Fibroblast of pulmonary artery (primary cell): ENCODE results near the gene ALK.

Experiments used
- DNase-seq: peaks from one replicate; pipeline ENCODE4 v3.0.0-alpha.2; 2010; ENCODE audit warnings: low read depth
- H3K4me3 ChIP-seq: replicated peaks from 2 replicates; pipeline ENCODE4 v1.5.1; 2011; ENCODE audit warnings: low read depth, mild to moderate bottlenecking, control low read depth, low read length, moderate library complexity
- CTCF ChIP-seq: IDR thresholded peaks from 2 replicates; pipeline ENCODE4 v1.5.1; 2011; ENCODE audit warnings: mild to moderate bottlenecking, control low read depth, low read length, inconsistent platforms; ENCODE audit errors: missing control alignments

ALK gene

GRCh38 chr2:29215739-29216608 lies 705.4 kb downstream of the ALK start:
- DNase-seq, result no peak

GRCh38 chr2:29215073-29215472 lies 706.3 kb downstream of the ALK start:
- no peak for DNase-seq
- no peak overlapping the region for H3K4me3 ChIP-seq
- TF ChIP-seq CTCF, result no peak

More at GRCh38 chr2:29215739-29216608, 705.4 kb downstream of the ALK start:
- no peak overlapping the region for H3K4me3 ChIP-seq
- TF ChIP-seq CTCF, result no peak

- TF ChIP-seq CTCF, result no peak
- no peak for DNase-seq
- no peak overlapping the region for H3K4me3 ChIP-seq
These were observed 707.5 kb downstream of the ALK start for GRCh38 chr2:29213888-29214291.

GRCh38 chr2:29212009-29212408 lies 709.4 kb downstream of the ALK start:
- no peak for TF ChIP-seq CTCF
- H3K4me3 ChIP-seq, result no peak overlapping the region
- no peak for DNase-seq

- TF ChIP-seq CTCF, result no peak
- H3K4me3 ChIP-seq, result no peak overlapping the region
- DNase-seq, result no peak
These were observed 711.8 kb downstream of the ALK start for GRCh38 chr2:29209551-29209950.

GRCh38 chr2:29207352-29208148 lies 713.8 kb downstream of the ALK start:
- no peak for TF ChIP-seq CTCF
- no peak overlapping the region for H3K4me3 ChIP-seq
- no peak for DNase-seq
